Neural cell (in vitro differentiated cells): ENCODE data around the gene MINK1.

Experiments used
- CTCF ChIP-seq: fragments of 450-650 bp; IDR thresholded peaks from 2 replicates; pipeline ENCODE4 v1.5.1; 2014; ENCODE audit warnings: antibody characterized with exemption, mild to moderate bottlenecking, moderate library complexity; ENCODE audit not compliant: poor library complexity, severe bottlenecking
- EP300 ChIP-seq: fragments of 450-650 bp; conservative IDR thresholded peaks from 2 replicates; pipeline ENCODE4 v1.6.1; 2014; ENCODE audit warnings: antibody characterized with exemption, mild to moderate bottlenecking, moderate library complexity; ENCODE audit not compliant: poor library complexity, severe bottlenecking
- EZH2 ChIP-seq: fragments of 200-600, 300-800 bp; shearing (Covaris generic), sonication (generic); IDR thresholded peaks from 2 replicates; pipeline ENCODE4 v1.6.1; 2014; ENCODE audit warnings: antibody characterized with exemption, low read length, borderline replicate concordance, mild to moderate bottlenecking; ENCODE audit not compliant: insufficient read depth, poor library complexity, severe bottlenecking
- MXI1 ChIP-seq: fragments of 450-650 bp; conservative IDR thresholded peaks from 2 replicates; pipeline ENCODE4 v1.6.1; 2014; ENCODE audit warnings: antibody characterized with exemption, mild to moderate bottlenecking; ENCODE audit not compliant: poor library complexity, severe bottlenecking
- POLR2AphosphoS5 ChIP-seq: IDR thresholded peaks from 2 replicates; pipeline ENCODE4 v1.6.1; 2012
- REST ChIP-seq: IDR thresholded peaks from 2 replicates; pipeline ENCODE4 v1.6.1; 2012; ENCODE audit warnings: borderline replicate concordance
- SMC3 ChIP-seq: fragments of 450-650 bp; conservative IDR thresholded peaks from 2 replicates; pipeline ENCODE4 v1.6.1; 2014; ENCODE audit warnings: antibody characterized with exemption, mild to moderate bottlenecking, moderate library complexity; ENCODE audit not compliant: poor library complexity
- TAF1 ChIP-seq: IDR thresholded peaks from 2 replicates; pipeline ENCODE4 v1.6.1; 2012; ENCODE audit warnings: low read depth

DNA sequence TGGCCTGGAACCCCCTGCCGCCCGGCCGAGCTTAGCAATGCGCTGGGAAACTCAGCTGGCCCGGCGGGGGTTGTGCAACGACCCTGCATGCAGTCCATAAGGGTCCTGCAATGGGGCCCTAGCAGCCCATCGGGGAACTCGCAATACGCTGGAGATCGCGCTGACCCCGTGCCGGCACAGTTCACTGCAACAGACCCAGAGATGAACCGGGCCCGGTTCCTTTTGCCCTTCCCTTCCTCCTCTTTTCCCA is 106.3 kb downstream of the MINK1 start:
- TF ChIP-seq CTCF = no peak
- no peak for TF ChIP-seq EP300
- TF ChIP-seq SMC3 = no peak
- TF ChIP-seq EZH2 = no peak
- no peak for TF ChIP-seq TAF1
- no peak for TF ChIP-seq REST
- no peak for TF ChIP-seq MXI1
- TF ChIP-seq POLR2AphosphoS5 = no peak
